ENCODE results near the gene ATG10. TPM values are rescaled to one million over a fixed set of nuclear protein-coding genes. Genes with fewer than 3 reads are reported as not detected.

The ATG10 gene
- total RNA-seq, 1 donor from 2014 or later: 6.2 TPM

DNA sequence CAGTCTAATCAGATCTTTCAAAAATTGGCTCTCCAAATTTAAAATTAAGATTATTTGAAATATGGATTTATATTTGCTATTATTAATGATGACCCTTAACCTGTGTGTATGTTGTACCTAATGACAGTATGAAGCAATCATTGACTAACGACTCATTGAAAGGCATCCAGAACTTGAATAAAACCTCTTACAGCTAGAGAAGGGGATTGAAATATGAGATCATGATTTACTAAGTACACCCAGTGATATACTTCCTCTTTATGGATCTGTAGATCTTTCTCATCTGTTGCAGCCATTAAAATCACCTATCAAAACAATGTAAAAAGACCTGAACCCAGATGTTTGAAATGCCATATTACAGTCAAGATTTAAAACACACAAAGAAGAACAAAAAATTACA lies 179.8 kb downstream of the ATG10 start:
- Mint-ChIP-seq H3K27ac (ENCODE audit: unreplicated experiment) (no peak overlapping the region), H3K4me1 (ENCODE audit: unreplicated experiment) (peaks cover 3% of the 10 kb centered on the region), H3K4me3 (ENCODE audit: unreplicated experiment) (no peak overlapping the region), H3K27me3 (ENCODE audit: unreplicated experiment) (no peaks in the 10 kb centered on the region), H3K36me3 (ENCODE audit: low read depth, unreplicated experiment) (no peaks in the 10 kb centered on the region), H3K9me3 (ENCODE audit: unreplicated experiment) (no peaks in the 10 kb centered on the region)
- TF ChIP-seq, protein P1, sequence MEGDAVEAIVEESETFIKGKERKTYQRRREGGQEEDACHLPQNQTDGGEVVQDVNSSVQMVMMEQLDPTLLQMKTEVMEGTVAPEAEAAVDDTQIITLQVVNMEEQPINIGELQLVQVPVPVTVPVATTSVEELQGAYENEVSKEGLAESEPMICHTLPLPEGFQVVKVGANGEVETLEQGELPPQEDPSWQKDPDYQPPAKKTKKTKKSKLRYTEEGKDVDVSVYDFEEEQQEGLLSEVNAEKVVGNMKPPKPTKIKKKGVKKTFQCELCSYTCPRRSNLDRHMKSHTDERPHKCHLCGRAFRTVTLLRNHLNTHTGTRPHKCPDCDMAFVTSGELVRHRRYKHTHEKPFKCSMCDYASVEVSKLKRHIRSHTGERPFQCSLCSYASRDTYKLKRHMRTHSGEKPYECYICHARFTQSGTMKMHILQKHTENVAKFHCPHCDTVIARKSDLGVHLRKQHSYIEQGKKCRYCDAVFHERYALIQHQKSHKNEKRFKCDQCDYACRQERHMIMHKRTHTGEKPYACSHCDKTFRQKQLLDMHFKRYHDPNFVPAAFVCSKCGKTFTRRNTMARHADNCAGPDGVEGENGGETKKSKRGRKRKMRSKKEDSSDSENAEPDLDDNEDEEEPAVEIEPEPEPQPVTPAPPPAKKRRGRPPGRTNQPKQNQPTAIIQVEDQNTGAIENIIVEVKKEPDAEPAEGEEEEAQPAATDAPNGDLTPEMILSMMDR (IDR thresholded peaks at IDR 0.05; ENCODE audit: unreplicated experiment): no peak
- DNase-seq (ENCODE audit: low spot score): no peak

DNA sequence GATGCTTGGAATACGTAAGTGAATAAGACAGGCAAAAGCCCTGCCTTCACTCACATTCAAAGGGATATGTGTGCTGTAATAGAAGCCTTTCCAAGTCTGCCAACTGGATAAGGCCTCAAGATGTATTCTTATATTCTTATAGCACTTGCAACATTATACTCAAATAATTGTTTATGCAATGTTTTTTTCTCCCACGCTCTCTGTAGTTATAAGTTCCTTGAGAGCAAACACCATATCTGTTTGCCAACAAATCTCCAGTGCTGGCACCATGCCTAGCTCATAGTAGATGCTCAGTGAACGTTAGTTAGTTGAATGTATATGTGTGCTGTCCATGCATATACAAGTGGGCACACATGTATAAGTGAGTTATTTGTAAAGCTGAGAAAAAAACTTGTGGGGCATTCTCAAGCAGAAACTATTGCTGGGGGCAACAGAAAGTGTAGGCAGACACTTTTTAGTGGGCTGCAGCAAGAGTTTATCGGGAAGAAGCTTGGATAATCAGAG lies 181.2 kb downstream of the ATG10 start:
- H3K4me3 Mint-ChIP-seq (ENCODE audit: unreplicated experiment): no peak overlapping the region
- H3K36me3 Mint-ChIP-seq (ENCODE audit: low read depth, unreplicated experiment): no peaks in the 10 kb centered on the region
- no peaks in the 10 kb centered on the region for H3K27me3 Mint-ChIP-seq (ENCODE audit: unreplicated experiment)
- H3K9me3 Mint-ChIP-seq (ENCODE audit: unreplicated experiment): no peaks in the 10 kb centered on the region
- TF ChIP-seq, protein P1 (IDR thresholded peaks at IDR 0.05; ENCODE audit: unreplicated experiment): no peak
- H3K4me1 Mint-ChIP-seq (ENCODE audit: unreplicated experiment): peaks cover 10% of the 10 kb centered on the region
- no peak overlapping the region for H3K27ac Mint-ChIP-seq (ENCODE audit: unreplicated experiment)
- no peak for DNase-seq (ENCODE audit: low spot score)

DNA sequence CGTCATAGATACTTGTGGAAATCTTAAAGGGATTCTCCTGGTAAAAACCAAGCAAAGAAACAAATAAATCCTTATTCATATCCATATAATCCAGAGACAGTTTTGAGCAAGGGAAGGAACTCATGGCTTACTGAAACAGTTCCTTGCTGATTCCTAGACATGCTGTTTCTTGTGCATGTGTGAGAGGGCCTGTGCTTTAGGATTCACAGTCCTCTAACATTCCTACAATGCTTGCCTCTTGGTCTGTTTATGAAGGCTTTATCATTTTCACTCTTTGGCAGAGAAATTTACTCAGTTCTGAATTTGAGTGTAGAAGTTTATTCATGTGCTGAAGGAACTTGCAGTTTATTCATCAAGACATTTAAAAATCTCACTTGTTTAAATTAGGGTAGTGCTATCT lies 183.0 kb downstream of the ATG10 start:
- Mint-ChIP-seq H3K36me3 (ENCODE audit: low read depth, unreplicated experiment) (no peaks in the 10 kb centered on the region), H3K9me3 (ENCODE audit: unreplicated experiment) (no peaks in the 10 kb centered on the region), H3K27ac (ENCODE audit: unreplicated experiment) (no peak overlapping the region), H3K4me1 (ENCODE audit: unreplicated experiment) (peaks cover 10% of the 10 kb centered on the region), H3K27me3 (ENCODE audit: unreplicated experiment) (no peaks in the 10 kb centered on the region), H3K4me3 (ENCODE audit: unreplicated experiment) (no peak overlapping the region)
- no peak for DNase-seq (ENCODE audit: low spot score)
- TF ChIP-seq, protein P1 (IDR thresholded peaks at IDR 0.05; ENCODE audit: unreplicated experiment): no peak

DNA sequence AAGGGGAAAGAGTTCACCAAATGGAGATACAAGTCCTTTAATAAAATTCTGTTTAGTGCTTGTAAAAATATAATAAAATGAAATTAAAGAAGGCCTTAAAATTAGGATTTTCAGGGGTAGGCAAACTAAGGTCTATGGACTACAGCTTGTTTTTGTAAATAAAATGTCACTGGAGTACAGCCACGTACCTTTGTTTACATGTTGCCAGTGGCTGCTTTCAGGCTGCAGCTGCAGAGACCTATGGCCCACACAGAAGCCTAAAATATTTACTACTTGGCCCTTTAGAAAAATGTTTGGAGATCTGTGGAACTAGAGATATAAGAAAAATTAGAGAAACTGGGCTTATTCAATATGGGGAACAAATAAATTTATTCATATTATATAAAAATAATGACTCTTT lies 183.5 kb downstream of the ATG10 start:
- H3K4me3 Mint-ChIP-seq (ENCODE audit: unreplicated experiment): no peak overlapping the region
- peaks cover 10% of the 10 kb centered on the region for H3K4me1 Mint-ChIP-seq (ENCODE audit: unreplicated experiment)
- H3K9me3 Mint-ChIP-seq (ENCODE audit: unreplicated experiment): no peaks in the 10 kb centered on the region
- TF ChIP-seq, protein P1 (IDR thresholded peaks at IDR 0.05; ENCODE audit: unreplicated experiment): no peak
- DNase-seq (ENCODE audit: low spot score): no peak
- H3K36me3 Mint-ChIP-seq (ENCODE audit: low read depth, unreplicated experiment): no peaks in the 10 kb centered on the region
- no peaks in the 10 kb centered on the region for H3K27me3 Mint-ChIP-seq (ENCODE audit: unreplicated experiment)
- no peak overlapping the region for H3K27ac Mint-ChIP-seq (ENCODE audit: unreplicated experiment)

DNA sequence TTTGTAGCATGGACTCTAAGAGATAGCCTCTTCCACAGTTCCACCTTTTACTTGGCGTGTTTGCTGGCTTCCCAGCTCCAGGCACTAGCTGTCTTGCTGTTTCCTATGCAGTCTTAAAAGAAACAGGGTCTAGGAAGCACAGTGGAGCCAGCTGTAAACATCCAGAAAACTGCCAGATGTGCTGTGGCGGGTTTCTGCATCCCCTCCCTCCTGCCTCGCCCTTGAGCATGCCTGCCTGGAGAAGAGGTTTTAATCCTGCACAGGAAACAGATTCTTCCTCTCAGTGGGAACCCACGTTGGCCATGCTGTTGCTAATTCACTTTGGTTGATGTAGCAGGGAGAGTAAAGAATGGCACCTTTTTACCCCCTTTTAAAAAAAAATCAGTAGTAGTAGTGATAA lies 185.1 kb downstream of the ATG10 start:
- peak; percentile 11 for DNase-seq (ENCODE audit: low spot score)
- TF ChIP-seq, protein P1 (IDR thresholded peaks at IDR 0.05; ENCODE audit: unreplicated experiment): no peak
- Mint-ChIP-seq H3K4me3 (ENCODE audit: unreplicated experiment) (no peak overlapping the region), H3K4me1 (ENCODE audit: unreplicated experiment) (peaks cover 10% of the 10 kb centered on the region), H3K27ac (ENCODE audit: unreplicated experiment) (no peak overlapping the region), H3K36me3 (ENCODE audit: low read depth, unreplicated experiment) (no peaks in the 10 kb centered on the region), H3K9me3 (ENCODE audit: unreplicated experiment) (no peaks in the 10 kb centered on the region), H3K27me3 (ENCODE audit: unreplicated experiment) (no peaks in the 10 kb centered on the region)

Measured in endothelial cell (in vitro differentiated cells).